ENCODE data around the gene DMC1. TPM values are rescaled to one million over a fixed set of nuclear protein-coding genes. Genes with fewer than 3 reads are reported as not detected.
"Not testable (repeated sequence)": the region's sequence is repeated elsewhere in the genome, so short reads cannot be mapped to it uniquely, and the experiment has no call there.

The DMC1 gene
- total RNA-seq, 1 donor from 2014 or later = 1.2 TPM

DNA sequence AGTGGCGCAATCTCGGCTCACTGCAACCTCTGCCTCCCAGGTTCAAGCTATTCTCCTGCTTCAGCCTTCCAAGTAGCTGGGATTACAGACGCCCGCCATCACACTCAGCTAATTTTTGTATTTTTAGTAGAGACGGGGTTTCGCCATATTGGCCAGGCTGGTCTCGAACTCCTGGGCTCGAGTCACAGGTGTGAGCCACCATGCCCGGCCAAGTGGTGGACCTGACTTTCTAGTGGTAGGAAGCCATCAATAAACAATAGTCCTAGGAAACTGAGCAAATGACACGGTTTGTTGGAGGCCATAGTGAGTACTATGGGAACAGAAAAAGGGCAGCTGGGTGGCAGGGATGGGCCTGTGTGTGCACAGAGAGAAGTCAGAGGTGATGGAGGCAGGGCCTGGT, 99.8 kb downstream of the DMC1 start:
- DNase-seq (ENCODE audit: low read depth) = not testable (repeated sequence)

DNA sequence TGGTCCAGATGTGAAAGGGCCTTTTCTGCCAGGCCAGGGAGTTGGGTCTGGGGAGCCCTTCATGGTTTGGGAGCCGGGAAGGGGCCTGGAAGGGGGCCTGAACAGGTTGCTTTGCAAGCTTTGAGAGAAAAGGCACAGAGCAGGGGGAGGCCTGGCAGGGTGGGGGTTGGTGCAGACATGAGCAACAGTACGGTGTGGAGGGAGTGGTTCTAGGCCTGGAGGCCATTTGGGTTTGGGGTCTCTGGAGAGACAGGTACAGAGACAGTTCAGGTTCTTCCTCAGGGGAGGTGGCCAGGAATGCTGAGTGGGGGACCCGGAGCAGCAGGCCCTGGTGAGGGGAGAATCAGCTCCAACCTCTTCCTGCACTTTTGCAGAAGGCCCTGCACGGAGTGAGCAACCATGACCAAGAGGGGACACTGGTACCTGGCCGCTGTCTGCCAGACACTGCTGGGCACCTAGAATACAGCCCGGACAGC, 100.6 kb downstream of the DMC1 start:
- DNase-seq (ENCODE audit: low read depth) = no peak

Other genes starting within 250 kb of the DMC1 start
- 0.05 TPM in 1 of 2 replicates, not detected in the other for gene KCNJ4, start 115.0 kb downstream of the DMC1 start, total RNA-seq
- 23.4 and 28.9 TPM in 2 replicates for gene KDELR3, start 102.1 kb downstream of the DMC1 start, total RNA-seq
- 393 and 559 TPM in 2 replicates for gene DDX17, start 63.9 kb downstream of the DMC1 start, total RNA-seq
- 1.6 and 5.6 TPM in 2 replicates for gene FAM227A, start 86.2 kb upstream of the DMC1 start, total RNA-seq
- 15.5 and 20.3 TPM in 2 replicates for gene CBY1, start 86.5 kb upstream of the DMC1 start, total RNA-seq
- 54.7 and 56.4 TPM in 2 replicates for gene TOMM22, start 111.8 kb upstream of the DMC1 start, total RNA-seq
- 59.2 and 59.4 TPM in 2 replicates for gene JOSD1, start 130.8 kb upstream of the DMC1 start, total RNA-seq
- gene GTPBP1, start 135.8 kb upstream of the DMC1 start, total RNA-seq = 31.4 and 36.9 TPM in 2 replicates
- 181 and 248 TPM in 2 replicates for gene SUN2, start 185.8 kb upstream of the DMC1 start, total RNA-seq
- gene DNAL4, start 224.0 kb upstream of the DMC1 start, total RNA-seq = 18.9 and 20.1 TPM in 2 replicates